K562 treated with DMSO at 1 percent for 12 hours (cell line): ENCODE measurements around the gene CD33. TPM values are rescaled to one million over a fixed set of nuclear protein-coding genes. Genes with fewer than 3 reads are reported as not detected.

ENCODE experiments used
- total RNA-seq: library from RNA; unstranded; fragments of 300-600 nt; gene quantifications from 2 replicates; pipeline ENCODE4 v1.2.3, GENCODE V29; 2022; ENCODE audit not compliant: insufficient read depth

CD33 gene
- total RNA-seq = 69.7 and 75.9 TPM in 2 replicates

GRCh38 chr19:51224898-51225393, at the start of gene CD33:
CD33 (plus strand) TSS chr19:51225080; CDS start chr19:51225119, 39 bp downstream.

GRCh38 chr19:51250786-51251467, 26.0 kb downstream of the CD33 start, which contains the start of gene SIGLECL1:
SIGLECL1 (plus strand) TSS chr19:51251080; CDS start chr19:51264073, 12,993 bp downstream.

Other genes with a start within 250 kb of the CD33 start
- not detected in 2 replicates for gene KLK7, start 241.2 kb upstream of the CD33 start, total RNA-seq
- not detected in 2 replicates for gene KLK8, start 223.5 kb upstream of the CD33 start, total RNA-seq
- gene KLK10, start 205.4 kb upstream of the CD33 start, total RNA-seq = not detected in 2 replicates
- gene KLK11, start 198.5 kb upstream of the CD33 start, total RNA-seq = not detected in 2 replicates
- gene KLK12, start 190.1 kb upstream of the CD33 start, total RNA-seq = not detected in 2 replicates
- gene KLK13, start 160.0 kb upstream of the CD33 start, total RNA-seq = 1.7 and 2.0 TPM in 2 replicates
- gene KLK14, start 142.2 kb upstream of the CD33 start, total RNA-seq = not detected in 2 replicates
- gene CTU1, start 116.7 kb upstream of the CD33 start, total RNA-seq = 13.7 and 31.1 TPM in 2 replicates
- gene SIGLEC9, start 100.2 kb upstream of the CD33 start, total RNA-seq = 0.69 TPM in 1 of 2 replicates, not detected in the other
- not detected in 2 replicates for gene SIGLEC7, start 82.8 kb upstream of the CD33 start, total RNA-seq
- gene SIGLECL1, start 26.0 kb downstream of the CD33 start, total RNA-seq = not detected in 2 replicates
- not detected in 2 replicates for gene IGLON5, start 86.6 kb downstream of the CD33 start, total RNA-seq
- gene VSIG10L, start 117.1 kb downstream of the CD33 start, total RNA-seq = 3.1 and 9.2 TPM in 2 replicates
- gene ETFB, start 141.3 kb downstream of the CD33 start, total RNA-seq = 205 and 275 TPM in 2 replicates
- gene CLDND2, start 143.9 kb downstream of the CD33 start, total RNA-seq = not detected in 2 replicates
- not detected in 2 replicates for gene NKG7, start 147.6 kb downstream of the CD33 start, total RNA-seq
- gene LIM2, start 162.9 kb downstream of the CD33 start, total RNA-seq = not detected in 2 replicates
- gene C19orf84, start 165.5 kb downstream of the CD33 start, total RNA-seq = 1.2 and 4.2 TPM in 2 replicates
- 0.77 TPM in 1 of 2 replicates, not detected in the other for gene SIGLEC10, start 192.6 kb downstream of the CD33 start, total RNA-seq
- gene SIGLEC8, start 233.4 kb downstream of the CD33 start, total RNA-seq = 0.26 and 0.70 TPM in 2 replicates